HG03354 (cell line): ENCODE results near the gene PNMA6F.
"Not testable (repeated sequence)": the region's sequence is repeated elsewhere in the genome, so short reads cannot be mapped to it uniquely, and the experiment has no call there.

Experiments used
- ATAC-seq: cut with Tn5 transposase; IDR thresholded peaks from one replicate; pipeline ENCODE4 v1.9.1; 2021; ENCODE audit warnings: mild to moderate bottlenecking; ENCODE audit not compliant: unreplicated experiment, poor library complexity, severe bottlenecking

Gene PNMA6F

DNA sequence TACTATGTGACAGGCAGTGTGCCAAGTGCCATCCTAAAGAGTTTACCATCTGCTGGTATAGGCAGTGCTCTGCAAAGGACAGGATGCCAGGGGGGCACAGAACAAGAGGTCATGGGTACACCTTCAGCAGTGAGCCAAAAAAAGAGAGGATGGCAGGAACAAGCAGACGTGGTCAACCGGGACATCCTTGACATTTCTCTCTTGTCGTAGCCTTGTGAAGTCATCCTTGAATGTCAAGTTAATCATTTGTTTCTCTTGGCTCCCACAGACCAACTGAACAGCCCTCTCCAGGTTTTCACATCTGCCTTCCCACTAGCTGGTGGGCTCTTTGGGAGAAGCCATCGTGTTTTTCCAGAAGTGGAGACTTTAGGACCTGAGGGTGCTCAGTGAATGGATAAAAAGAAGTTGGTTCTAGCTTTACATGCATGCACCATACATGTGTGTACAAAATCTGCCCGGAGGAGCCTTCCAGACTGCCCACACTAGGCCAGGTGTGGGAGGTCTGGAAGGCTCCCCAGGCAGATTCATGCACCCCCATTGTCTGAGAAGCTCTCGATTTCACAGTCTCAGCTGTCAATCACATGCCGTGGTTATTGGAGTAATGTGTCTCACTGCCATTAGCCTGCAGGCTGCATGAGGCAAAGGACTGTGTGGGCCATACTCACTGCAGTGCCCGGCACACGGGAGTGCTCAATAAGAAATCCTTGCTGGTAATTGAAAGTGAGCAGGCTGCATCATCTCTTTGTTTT lies 16.4 kb downstream of the PNMA6F start:
- no peak for ATAC-seq

DNA sequence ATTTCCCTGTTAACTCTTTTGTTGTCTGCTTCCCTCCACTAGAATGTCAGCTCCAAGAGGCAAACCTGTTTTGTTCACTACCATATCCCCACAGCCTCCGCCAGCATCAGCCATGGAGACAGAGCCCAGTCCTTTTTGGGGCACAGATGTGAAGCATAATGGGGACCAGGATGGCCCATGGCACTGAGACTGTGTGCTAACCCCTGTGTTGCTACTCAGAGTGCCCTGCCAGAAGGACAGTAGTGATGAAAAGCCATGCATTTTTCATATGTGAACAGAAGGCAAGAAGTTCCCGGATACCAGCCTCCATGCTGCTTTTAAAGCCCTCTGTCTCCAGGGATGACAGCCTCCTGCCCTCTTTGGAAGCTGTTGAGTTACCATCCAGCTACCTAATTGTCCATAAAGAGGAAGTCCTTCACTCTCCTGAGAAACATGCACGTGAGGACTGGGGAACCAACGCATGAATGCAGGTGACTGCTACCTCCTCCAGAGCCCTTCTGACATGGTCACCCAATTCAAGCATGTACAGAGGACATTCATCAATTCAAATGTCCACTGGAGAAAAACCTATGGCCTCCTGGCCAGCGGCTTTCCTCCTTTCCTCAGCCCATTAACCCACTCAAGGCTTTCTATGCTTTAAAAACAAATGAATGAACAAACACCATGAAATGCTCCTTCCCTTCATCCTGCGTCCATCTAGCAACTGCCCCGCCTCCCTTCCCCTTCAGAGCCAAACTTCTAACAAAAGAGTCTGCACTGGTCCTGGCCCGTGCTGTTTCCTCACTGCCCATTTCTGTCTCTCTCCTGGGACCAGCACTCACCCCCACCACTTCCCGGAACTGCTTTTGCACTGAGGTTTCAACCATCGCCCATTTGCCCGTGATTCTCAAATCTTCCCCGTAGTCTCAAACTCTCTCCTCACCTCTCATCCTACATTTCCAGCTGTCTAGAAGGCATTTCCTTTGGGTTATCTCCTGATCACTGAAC lies 18.0 kb downstream of the PNMA6F start:
- ATAC-seq: no peak

DNA sequence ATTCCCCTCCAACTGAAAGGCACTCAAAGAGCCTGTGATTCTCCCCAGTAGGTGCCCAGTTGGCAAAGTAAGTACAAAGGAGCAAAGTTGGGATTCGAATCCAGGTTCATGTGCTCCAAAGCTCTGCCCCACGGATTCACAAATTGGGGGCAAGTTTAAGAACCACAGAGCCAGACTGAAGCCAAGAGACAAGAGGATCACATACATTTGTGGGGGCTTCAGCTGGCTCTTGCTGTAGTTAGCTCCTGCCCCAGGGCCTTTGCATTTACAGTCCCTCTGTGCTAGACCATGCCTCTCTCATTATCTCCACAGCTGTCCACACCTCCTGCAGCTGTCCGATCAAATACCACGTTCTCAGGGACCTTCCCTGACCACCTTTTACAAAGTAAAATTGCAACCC lies 18.8 kb downstream of the PNMA6F start:
- ATAC-seq: no peak

DNA sequence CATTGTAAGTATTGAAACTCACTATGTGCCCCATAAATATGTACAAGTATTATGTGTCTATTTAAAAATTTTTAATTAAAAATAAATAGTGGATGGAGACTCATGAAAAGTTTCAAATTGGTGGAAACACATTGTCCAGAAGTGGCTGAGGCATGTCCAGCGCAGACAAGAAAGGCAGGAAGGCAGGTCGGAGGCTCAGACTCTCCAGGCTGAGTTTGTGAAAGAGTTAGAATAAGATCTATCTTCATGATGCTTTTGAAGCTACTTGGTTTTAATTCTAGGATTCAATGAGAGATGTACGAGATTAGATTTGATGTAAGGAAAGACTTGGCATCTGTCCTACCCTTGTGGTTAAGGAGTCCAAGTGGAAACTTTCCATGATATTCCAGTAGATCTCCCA lies 19.8 kb downstream of the PNMA6F start:
- no peak for ATAC-seq

DNA sequence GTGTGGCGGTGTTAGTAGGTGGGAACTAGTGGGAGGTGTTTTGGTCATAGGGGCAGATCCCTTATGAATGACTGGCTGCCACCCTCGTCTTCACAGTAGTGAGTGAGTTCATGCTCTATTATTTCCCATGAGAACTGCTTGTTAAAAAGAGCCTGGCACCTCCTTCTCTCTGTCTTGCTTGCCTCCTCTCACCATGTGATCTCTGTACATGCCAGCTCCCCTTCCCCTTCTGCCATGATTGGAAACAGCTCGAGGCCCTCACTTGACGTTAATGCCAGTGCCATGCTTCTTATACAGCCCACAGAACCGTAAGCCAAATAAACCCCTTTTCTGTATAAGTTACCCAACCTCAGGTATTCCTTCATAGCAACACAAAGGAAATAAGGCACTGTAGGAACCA lies 21.7 kb downstream of the PNMA6F start:
- ATAC-seq: no peak

DNA sequence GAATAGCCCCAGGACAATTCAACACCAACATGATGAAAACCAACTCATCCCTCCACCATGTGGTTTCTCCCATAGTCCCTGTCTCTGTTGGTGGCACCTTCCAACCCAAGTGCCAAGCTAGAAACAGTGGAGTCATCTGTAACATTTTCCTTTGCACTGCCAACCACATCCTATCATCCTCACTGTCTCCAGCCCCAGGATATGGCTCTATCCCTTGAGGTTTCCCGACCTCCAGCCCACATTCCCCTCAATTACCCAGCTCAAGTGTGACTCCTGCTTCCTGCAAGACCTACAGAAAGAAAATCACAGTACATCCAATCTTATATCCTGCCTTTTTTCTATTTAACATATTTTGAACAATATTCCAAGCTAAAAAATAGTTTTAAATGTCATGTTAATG lies 24.2 kb downstream of the PNMA6F start:
- ATAC-seq: no peak

DNA sequence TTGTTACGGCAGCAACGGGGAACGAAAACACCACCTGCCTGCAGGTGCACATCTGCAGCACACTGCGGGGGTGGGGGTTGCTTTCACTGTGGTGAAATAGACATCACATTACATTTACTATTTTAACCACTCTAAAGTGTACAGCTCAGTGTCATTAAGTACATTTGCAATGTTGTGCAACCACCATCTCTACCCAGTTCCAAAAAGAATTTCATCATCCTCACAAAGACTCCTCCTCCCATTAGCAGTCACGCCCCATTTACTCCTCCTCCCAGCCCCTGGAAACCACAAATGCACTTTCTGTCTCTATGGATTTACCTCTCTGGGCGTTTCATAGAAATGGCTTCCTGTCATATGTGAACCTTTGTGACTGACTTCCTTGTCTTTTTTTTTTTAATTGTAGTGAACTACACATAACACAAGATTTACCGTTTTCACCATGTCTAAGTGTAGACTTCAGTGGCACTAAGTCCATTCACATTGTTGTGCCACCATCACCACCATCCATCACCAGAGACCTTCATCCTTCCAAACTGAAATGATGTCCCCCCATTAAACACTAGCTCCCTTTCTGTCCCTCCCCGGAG lies 28.0 kb downstream of the PNMA6F start:
- ATAC-seq: not testable (repeated sequence)

DNA sequence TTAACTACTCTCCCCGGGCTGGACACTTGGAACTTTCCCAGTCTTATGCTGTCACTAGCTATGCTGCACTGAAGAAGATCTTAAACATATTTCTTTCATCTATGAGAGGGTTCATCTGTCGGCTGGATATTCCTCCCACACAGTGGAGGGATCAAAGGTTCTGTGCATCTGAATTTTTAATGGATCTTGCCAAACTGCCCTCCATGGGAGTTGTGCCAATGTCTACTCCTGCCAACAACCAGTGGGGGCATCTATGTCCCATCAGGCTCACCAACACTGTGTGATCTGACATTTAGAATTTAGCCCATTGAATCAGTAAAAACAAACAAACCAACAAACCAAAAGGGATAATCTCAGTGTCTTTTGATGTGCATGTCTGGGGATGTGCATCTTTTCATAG lies 32.8 kb downstream of the PNMA6F start:
- ATAC-seq: not testable (repeated sequence)

DNA sequence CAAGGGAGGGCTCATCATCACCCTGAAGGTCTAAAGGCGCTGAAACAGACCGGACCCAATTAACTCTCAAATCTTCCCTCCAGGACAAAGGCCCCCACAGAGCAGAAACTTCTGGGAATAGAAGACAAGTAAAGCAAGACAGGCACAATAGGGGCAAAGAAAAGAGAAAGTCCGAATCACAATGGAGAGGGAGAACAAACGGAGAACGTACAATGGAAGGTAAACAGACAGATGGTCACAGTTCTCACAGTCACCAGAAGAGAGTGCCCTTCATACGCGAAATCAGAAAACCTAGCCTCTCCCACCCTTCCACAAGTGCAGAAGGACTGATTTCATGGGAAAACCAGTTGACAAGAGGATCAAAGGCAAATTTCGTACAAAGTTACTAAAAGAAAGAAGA lies 35.9 kb downstream of the PNMA6F start:
- ATAC-seq: not testable (repeated sequence)

DNA sequence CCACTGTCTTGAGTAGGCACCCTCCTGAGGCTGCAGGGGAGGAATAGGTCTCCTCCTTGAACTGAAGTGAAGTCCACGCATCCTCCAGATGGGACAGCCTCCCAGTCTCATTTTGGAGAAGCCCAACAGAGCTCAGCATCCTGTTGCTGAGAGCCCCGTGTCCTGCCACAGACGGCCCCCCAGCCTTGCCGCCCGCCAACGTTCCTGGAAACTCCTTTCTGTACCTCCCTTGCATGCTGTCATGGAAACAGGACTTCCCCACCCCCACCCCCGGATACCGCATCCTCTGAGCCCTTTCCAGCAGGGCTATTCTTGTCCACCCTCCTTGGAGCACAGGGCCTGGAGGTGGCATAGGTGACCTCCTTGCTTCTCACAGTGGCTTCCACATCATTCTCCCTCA lies 37.6 kb downstream of the PNMA6F start:
- ATAC-seq: not testable (repeated sequence)

DNA sequence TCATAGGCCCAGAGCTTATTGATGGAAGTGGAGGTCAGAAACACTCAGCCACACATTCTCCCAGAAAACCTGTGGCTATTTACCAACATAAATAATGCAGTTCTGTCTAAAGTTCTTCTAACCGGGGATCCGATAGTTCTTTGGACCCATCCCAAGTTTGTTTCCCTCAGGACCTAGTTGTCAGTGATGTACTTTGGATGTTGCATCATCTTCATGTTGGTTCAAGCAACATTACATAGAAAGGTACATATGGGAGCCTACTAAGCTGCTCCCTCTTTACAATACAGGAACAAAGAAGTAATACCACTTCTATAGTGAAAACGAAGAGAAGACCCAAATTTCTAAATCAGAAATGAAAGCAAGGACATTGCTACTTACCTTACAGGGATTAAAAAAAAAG lies 39.8 kb downstream of the PNMA6F start:
- not testable (repeated sequence) for ATAC-seq

DNA sequence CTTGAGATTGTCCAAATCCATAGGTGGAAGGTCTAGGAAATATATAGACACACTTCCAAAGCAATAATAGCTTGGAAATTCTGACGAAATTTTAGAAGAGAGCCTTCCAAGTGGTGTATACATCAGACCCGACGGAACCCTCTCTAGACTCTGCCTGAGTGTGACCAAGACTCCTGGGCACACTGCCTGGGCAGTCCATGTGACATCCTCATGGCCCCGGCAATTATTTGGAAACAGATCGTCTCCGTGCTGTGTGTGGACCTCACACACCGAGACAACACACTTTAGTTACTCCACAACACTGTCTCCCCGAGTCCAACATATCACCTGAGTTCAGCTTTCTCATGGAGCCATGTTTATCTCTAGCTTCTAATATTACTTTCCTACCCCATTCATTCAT lies 42.3 kb downstream of the PNMA6F start:
- not testable (repeated sequence) for ATAC-seq

DNA sequence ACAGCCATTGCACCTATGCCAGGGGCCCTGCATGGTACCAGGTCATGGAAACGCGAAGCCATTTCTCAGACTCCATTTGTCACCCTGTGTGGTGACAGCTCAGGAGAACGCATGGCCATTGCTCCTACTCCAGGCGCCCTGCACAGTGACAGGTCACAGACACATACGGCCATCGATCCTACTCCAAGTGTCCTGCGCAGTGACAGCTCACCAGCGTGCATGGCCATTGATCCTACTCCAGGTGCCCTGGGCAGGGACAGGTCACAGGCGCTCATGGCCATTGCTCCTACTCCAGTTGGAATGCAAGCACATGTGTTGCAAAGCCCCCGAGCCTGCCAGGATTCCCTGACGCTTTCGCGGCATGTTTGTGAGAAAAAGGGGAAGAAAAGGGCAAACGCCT lies 45.5 kb downstream of the PNMA6F start:
- ATAC-seq: not testable (repeated sequence)

DNA sequence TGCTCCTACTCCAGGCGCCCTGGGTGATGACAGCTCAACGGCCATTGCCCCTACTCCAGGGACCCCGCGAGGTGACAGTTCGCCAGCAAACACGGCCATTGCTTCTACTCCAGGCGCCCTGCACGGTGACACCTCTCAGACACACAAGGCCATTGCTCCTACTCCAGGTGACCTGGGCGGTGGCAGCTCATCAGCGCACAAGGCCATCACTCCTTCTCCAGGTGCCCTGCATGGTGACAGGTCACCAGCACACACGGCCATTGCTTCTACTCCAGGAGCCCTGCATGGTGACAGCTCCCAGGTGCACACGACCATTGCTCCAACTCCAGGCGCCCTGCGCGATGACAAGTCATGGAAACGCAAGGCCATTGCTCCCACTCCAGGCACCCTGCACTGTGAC lies 46.1 kb downstream of the PNMA6F start:
- ATAC-seq: not testable (repeated sequence)

DNA sequence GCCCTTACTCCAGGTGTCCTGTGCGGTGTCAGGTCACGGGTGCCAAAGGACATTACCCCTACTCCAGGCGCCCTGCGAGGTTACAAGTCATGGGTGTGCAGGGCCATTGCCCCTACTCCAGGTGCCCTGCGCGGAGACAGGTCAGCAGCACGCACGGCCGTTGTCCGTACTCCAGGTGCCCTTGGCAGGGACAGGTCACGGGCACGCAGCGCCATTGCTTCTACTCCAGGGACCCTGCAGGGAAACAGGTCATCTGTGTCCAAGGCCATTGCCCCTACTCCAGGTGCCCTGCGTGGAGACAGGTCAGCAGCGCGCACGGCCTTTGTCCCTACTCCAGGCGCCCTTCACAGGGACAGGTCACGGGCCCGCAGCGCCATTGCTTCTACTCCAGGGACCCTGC lies 49.0 kb downstream of the PNMA6F start:
- not testable (repeated sequence) for ATAC-seq

DNA sequence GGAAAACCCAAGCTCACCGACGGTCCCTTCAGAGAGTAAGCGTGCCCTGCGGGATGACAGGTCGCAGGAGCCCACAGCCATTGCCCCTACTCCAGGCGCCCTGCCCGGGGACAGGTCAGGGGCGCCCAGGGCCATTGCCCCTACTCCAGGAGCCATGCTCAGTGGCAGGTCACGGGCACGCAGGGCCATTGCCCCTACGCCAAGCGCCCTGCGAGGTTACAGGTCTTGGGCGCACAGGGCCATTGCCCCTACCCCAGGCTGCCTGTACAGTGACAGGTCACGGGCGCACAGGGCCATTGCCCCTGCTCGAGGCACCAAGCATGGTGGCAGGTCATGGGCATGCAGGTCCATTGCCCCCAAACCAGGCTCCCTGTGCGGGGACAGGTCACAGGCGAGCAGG lies 49.5 kb downstream of the PNMA6F start:
- ATAC-seq: not testable (repeated sequence)
